HG03039 (cell line): ENCODE data around the gene HRG.

ENCODE experiments used
- ATAC-seq: cut with Tn5 transposase; IDR thresholded peaks from one replicate; pipeline ENCODE4 v1.9.1; 2021; ENCODE audit warnings: mild to moderate bottlenecking, moderate library complexity; ENCODE audit not compliant: unreplicated experiment

Gene HRG

GRCh38 chr3:186636536-186636935, 29.3 kb upstream of the HRG start:
- ATAC-seq = no peak

- no peak for ATAC-seq
These were observed 28.1 kb upstream of the HRG start for GRCh38 chr3:186637686-186638085.

GRCh38 chr3:186638259-186638658, 27.6 kb upstream of the HRG start:
- no peak for ATAC-seq

- no peak for ATAC-seq
These were observed 25.9 kb upstream of the HRG start, which contains the start of gene FETUB for GRCh38 chr3:186639778-186640472. Gene FETUB (plus strand): TSS chr3:186640399. CDS start chr3:186640461, 62 bp downstream.

GRCh38 chr3:186640473-186640818, 25.4 kb upstream of the HRG start:
- no peak for ATAC-seq

GRCh38 chr3:186640929-186641328, 24.9 kb upstream of the HRG start:
- no peak for ATAC-seq

GRCh38 chr3:186642014-186642413, 23.8 kb upstream of the HRG start:
- no peak for ATAC-seq

GRCh38 chr3:186643493-186643892, 22.3 kb upstream of the HRG start:
- no peak for ATAC-seq

- ATAC-seq = no peak
These were observed 21.1 kb upstream of the HRG start for GRCh38 chr3:186644683-186645082.

- ATAC-seq = no peak
These were observed 19.7 kb upstream of the HRG start for GRCh38 chr3:186646106-186646505.

- no peak for ATAC-seq
These were observed 19.0 kb upstream of the HRG start for GRCh38 chr3:186646841-186647240.

GRCh38 chr3:186648851-186649250, 17.0 kb upstream of the HRG start:
- ATAC-seq = no peak

GRCh38 chr3:186651678-186652215, 14.1 kb upstream of the HRG start:
- ATAC-seq = no peak

GRCh38 chr3:186653080-186653707, 12.6 kb upstream of the HRG start:
- ATAC-seq = peak; percentile 84

- ATAC-seq = no peak
These were observed 11.8 kb upstream of the HRG start for GRCh38 chr3:186653984-186654383.

GRCh38 chr3:186663361-186664118, 2.3 kb upstream of the HRG start:
- no peak for ATAC-seq

GRCh38 chr3:186664119-186664495, 1.7 kb upstream of the HRG start:
- no peak for ATAC-seq

GRCh38 chr3:186664506-186664905, 1.3 kb upstream of the HRG start:
- no peak for ATAC-seq

GRCh38 chr3:186668426-186668825, 2.6 kb downstream of the HRG start:
- no peak for ATAC-seq

- ATAC-seq = no peak
These were observed 3.7 kb downstream of the HRG start for GRCh38 chr3:186669378-186670084.

- ATAC-seq = no peak
These were observed 4.3 kb downstream of the HRG start for GRCh38 chr3:186670155-186670554.
